ENCODE measurements around the gene RBM6. TPM values are rescaled to one million over a fixed set of nuclear protein-coding genes. Genes with fewer than 3 reads are reported as not detected.

Gene RBM6
- total RNA-seq, 1 experiment from 2014 or later = 72.0 TPM

- H3K4me2 ChIP-seq = no peak overlapping the region
- DNase-seq = no peak
- CTCF ChIA-PET = no interaction called here
- peaks cover 32% of the 10 kb centered on the region for H4K20me1 ChIP-seq (ENCODE audit: insufficient read depth)
- no peaks in the 10 kb centered on the region for H3K9me2 ChIP-seq (ENCODE audit: insufficient read depth)
- TF ChIP-seq, protein P1, sequence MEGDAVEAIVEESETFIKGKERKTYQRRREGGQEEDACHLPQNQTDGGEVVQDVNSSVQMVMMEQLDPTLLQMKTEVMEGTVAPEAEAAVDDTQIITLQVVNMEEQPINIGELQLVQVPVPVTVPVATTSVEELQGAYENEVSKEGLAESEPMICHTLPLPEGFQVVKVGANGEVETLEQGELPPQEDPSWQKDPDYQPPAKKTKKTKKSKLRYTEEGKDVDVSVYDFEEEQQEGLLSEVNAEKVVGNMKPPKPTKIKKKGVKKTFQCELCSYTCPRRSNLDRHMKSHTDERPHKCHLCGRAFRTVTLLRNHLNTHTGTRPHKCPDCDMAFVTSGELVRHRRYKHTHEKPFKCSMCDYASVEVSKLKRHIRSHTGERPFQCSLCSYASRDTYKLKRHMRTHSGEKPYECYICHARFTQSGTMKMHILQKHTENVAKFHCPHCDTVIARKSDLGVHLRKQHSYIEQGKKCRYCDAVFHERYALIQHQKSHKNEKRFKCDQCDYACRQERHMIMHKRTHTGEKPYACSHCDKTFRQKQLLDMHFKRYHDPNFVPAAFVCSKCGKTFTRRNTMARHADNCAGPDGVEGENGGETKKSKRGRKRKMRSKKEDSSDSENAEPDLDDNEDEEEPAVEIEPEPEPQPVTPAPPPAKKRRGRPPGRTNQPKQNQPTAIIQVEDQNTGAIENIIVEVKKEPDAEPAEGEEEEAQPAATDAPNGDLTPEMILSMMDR (conservative IDR thresholded peaks at IDR 0.05) = no peak
- TF ChIP-seq EZH2 (IDR thresholded peaks at IDR 0.05; ENCODE audit: low read depth) = no peak
- no peaks in the 10 kb centered on the region for H3K36me3 ChIP-seq (ENCODE audit: low read depth)
- no peaks in the 10 kb centered on the region for H3K4me1 ChIP-seq (replicated peaks; ENCODE audit: insufficient read depth)
- intact Hi-C loops (cut with micrococcal nuclease; ENCODE audit: unreplicated experiment) = no loop called here
- BruUV-seq (replicated peaks) = no TSS peak
- no peak overlapping the region for H2AFZ ChIP-seq
- no peaks in the 10 kb centered on the region for H3F3A ChIP-seq (ENCODE audit: insufficient read depth, low read depth)
- no peaks in the 10 kb centered on the region for H3K27me3 ChIP-seq (ENCODE audit: insufficient read depth, low read depth)
- POLR2A ChIA-PET (ENCODE audit: unreplicated experiment) = interaction anchor here (0.6 kb wide), 1 partner anchor 72 kb away, joined by 5 read pairs; no protein-coding TSS in a partner anchor
- H3K4me3 ChIP-seq = no peak overlapping the region
- peaks cover 78% of the 10 kb centered on the region for H3K79me2 ChIP-seq (ENCODE audit: low read depth)
- no peak overlapping the region for H3K27ac ChIP-seq
- no peaks in the 10 kb centered on the region for H3K9me3 ChIP-seq (ENCODE audit: insufficient read depth, low read depth)
These were observed 13.0 kb downstream of the RBM6 start for GRCh38 chr3:49952924-49953323.

- CTCF ChIA-PET = interaction anchor here (0.7 kb wide), 1 partner anchor 9 kb away, joined by 5 read pairs; no protein-coding TSS in a partner anchor
- H3K27ac ChIP-seq = no peak overlapping the region
- H3K9me2 ChIP-seq (ENCODE audit: insufficient read depth) = no peaks in the 10 kb centered on the region
- BruUV-seq (replicated peaks) = no TSS peak
- no peak overlapping the region for H3K4me2 ChIP-seq
- no peaks in the 10 kb centered on the region for H3K27me3 ChIP-seq (ENCODE audit: insufficient read depth, low read depth)
- DNase-seq = no peak
- H3K9me3 ChIP-seq (ENCODE audit: insufficient read depth, low read depth) = no peaks in the 10 kb centered on the region
- H3K79me2 ChIP-seq (ENCODE audit: low read depth) = peaks cover 65% of the 10 kb centered on the region
- no peak overlapping the region for H3K4me3 ChIP-seq
- H3K36me3 ChIP-seq (ENCODE audit: low read depth) = no peaks in the 10 kb centered on the region
- H3K4me1 ChIP-seq (replicated peaks; ENCODE audit: insufficient read depth) = no peaks in the 10 kb centered on the region
- TF ChIP-seq, protein P1 (conservative IDR thresholded peaks at IDR 0.05) = no peak
- TF ChIP-seq EZH2 (IDR thresholded peaks at IDR 0.05; ENCODE audit: low read depth) = no peak
- no peak overlapping the region for H2AFZ ChIP-seq
- intact Hi-C loops (cut with micrococcal nuclease; ENCODE audit: unreplicated experiment) = no loop called here
- no peaks in the 10 kb centered on the region for H3F3A ChIP-seq (ENCODE audit: insufficient read depth, low read depth)
- POLR2A ChIA-PET (ENCODE audit: unreplicated experiment) = interaction anchor here (0.7 kb wide), 1 partner anchor 73 kb away, joined by 11 read pairs; no protein-coding TSS in a partner anchor
- H4K20me1 ChIP-seq (ENCODE audit: insufficient read depth) = peaks cover 22% of the 10 kb centered on the region
These were observed 15.7 kb downstream of the RBM6 start for GRCh38 chr3:49955636-49956035.

GRCh38 chr3:49966233-49966942 lies 26.4 kb downstream of the RBM6 start:
- Histone ChIP-seq H3F3A (ENCODE audit: insufficient read depth, low read depth) (no peaks in the 10 kb centered on the region; the same call in 1 of the 2 replicates), H2AFZ (no peak overlapping the region), H3K4me1 (replicated peaks; ENCODE audit: insufficient read depth) (no peaks in the 10 kb centered on the region), H4K20me1 (ENCODE audit: insufficient read depth) (peaks cover 7% of the 10 kb centered on the region; the same call in 1 of the 2 replicates), H3K27me3 (ENCODE audit: insufficient read depth, low read depth) (no peaks in the 10 kb centered on the region), H3K36me3 (ENCODE audit: low read depth) (0 out of 2 replicates have a peak, but pooled peaks cover 8% of the 10 kb centered on the region), H3K79me2 (ENCODE audit: low read depth) (peaks cover 9% of the 10 kb centered on the region), H3K4me3 (no peak overlapping the region), H3K9me3 (ENCODE audit: insufficient read depth, low read depth) (no peaks in the 10 kb centered on the region), H3K4me2 (no peak overlapping the region), H3K27ac (no peak overlapping the region), H3K9me2 (ENCODE audit: insufficient read depth) (no peaks in the 10 kb centered on the region)
- intact Hi-C loops (cut with micrococcal nuclease; ENCODE audit: unreplicated experiment) = no loop called here
- DNase-seq = no peak
- BruUV-seq (replicated peaks) = no TSS peak
- CTCF ChIA-PET = no interaction called here
- POLR2A ChIA-PET (ENCODE audit: unreplicated experiment) = interaction anchor here (0.6 kb wide), 1 partner anchor 75 kb away, joined by 4 read pairs; no protein-coding TSS in a partner anchor
- TF ChIP-seq, protein P1 (conservative IDR thresholded peaks at IDR 0.05) = no peak
- no peak for TF ChIP-seq EZH2 (IDR thresholded peaks at IDR 0.05; ENCODE audit: low read depth)

All from PC-9 (cell line).